Adrenal gland (tissue), 5 donors: ENCODE measurements around the gene ISLR.

ENCODE experiments used
- POLR2A ChIP-seq, 2 donors: fragments of 450-650 bp; IDR thresholded peaks; one replicate each; pipeline ENCODE4 v1.6.1; 2017; ENCODE audit warnings: antibody characterized with exemption in 2 of 2, mild to moderate bottlenecking in 2 of 2, moderate library complexity in 1 of 2
- TF ChIP-seq, protein P1 (sequence below), 6 experiments: fragments of 450-650 bp in 4 of 6; fragments of 200-600 bp in 2 of 6; sonication (generic) in 1 of 6; IDR thresholded peaks; 1 replicate in 5 of 6; 2 replicates in 1 of 6; pipeline versions ENCODE4 v1.5.1 to v1.8.0; 2016 to 2021; ENCODE audit warnings: antibody characterized with exemption in 6 of 6, mild to moderate bottlenecking in 2 of 6, moderate library complexity in 1 of 6
- donor health status: DM: no; HTN: no; CAD: no.

- TF ChIP-seq, protein P1, sequence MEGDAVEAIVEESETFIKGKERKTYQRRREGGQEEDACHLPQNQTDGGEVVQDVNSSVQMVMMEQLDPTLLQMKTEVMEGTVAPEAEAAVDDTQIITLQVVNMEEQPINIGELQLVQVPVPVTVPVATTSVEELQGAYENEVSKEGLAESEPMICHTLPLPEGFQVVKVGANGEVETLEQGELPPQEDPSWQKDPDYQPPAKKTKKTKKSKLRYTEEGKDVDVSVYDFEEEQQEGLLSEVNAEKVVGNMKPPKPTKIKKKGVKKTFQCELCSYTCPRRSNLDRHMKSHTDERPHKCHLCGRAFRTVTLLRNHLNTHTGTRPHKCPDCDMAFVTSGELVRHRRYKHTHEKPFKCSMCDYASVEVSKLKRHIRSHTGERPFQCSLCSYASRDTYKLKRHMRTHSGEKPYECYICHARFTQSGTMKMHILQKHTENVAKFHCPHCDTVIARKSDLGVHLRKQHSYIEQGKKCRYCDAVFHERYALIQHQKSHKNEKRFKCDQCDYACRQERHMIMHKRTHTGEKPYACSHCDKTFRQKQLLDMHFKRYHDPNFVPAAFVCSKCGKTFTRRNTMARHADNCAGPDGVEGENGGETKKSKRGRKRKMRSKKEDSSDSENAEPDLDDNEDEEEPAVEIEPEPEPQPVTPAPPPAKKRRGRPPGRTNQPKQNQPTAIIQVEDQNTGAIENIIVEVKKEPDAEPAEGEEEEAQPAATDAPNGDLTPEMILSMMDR (IDR thresholded peaks at IDR 0.05) = no peak
- TF ChIP-seq POLR2A (IDR thresholded peaks at IDR 0.05) = no peak
Measured at GRCh38 chr15:74222240-74223119, 49.0 kb downstream of the ISLR start.
